Astrocyte (in vitro differentiated cells and primary cell): ENCODE measurements around the gene CCDC74A. TPM values are rescaled to one million over a fixed set of nuclear protein-coding genes. Genes with fewer than 3 reads are reported as not detected.
"Not testable (repeated sequence)": the region's sequence is repeated elsewhere in the genome, so short reads cannot be mapped to it uniquely, and the experiment has no call there.

Experiments
- DNase-seq: peaks from one replicate; pipeline ENCODE4 v3.0.0-alpha.2; 2010; ENCODE audit warnings: low read depth
- FAIRE-seq: peaks from 2 replicates; lab custom pipeline; 2011; peaks lifted over from hg19 to GRCh38; lab: Jason Lieb, UNC
- H2AFZ ChIP-seq: 2 replicates; pipeline ENCODE4 v1.6.0; 2012; ENCODE audit warnings: low read depth, low read length, inconsistent platforms
- H3K27ac ChIP-seq: 2 replicates; pipeline ENCODE4 v1.5.1; 2011; ENCODE audit warnings: low read depth, low read length, inconsistent platforms
- H3K27me3 ChIP-seq: 2 replicates; pipeline ENCODE4 v1.6.0; 2011; ENCODE audit warnings: low read length, inconsistent platforms; ENCODE audit not compliant: insufficient read depth
- H3K36me3 ChIP-seq: 2 replicates; pipeline ENCODE4 v1.5.1; 2011; ENCODE audit warnings: low read length, inconsistent platforms; ENCODE audit not compliant: insufficient read depth
- H3K4me1 ChIP-seq: 2 replicates; pipeline ENCODE4 v1.5.1; 2011; ENCODE audit warnings: low read length, inconsistent platforms; ENCODE audit not compliant: insufficient read depth
- H3K4me2 ChIP-seq: 2 replicates; pipeline ENCODE4 v1.6.0; 2012; ENCODE audit warnings: low read length, inconsistent platforms
- H3K4me3 ChIP-seq: 2 replicates; pipeline ENCODE4 v1.5.1; 2011; ENCODE audit warnings: low read depth, mild to moderate bottlenecking, low read length, inconsistent platforms; ENCODE audit not compliant: insufficient read depth
- H3K79me2 ChIP-seq: 2 replicates; pipeline ENCODE4 v1.6.0; 2012; ENCODE audit warnings: mild to moderate bottlenecking, low read length, inconsistent platforms; ENCODE audit not compliant: insufficient read depth
- H3K9ac ChIP-seq: 2 replicates; pipeline ENCODE4 v1.6.0; 2012; ENCODE audit warnings: mild to moderate bottlenecking, low read length, inconsistent platforms
- H3K9me3 ChIP-seq: 2 replicates; pipeline ENCODE4 v1.5.1; 2012; ENCODE audit warnings: low read depth, mild to moderate bottlenecking, low read length, inconsistent platforms; ENCODE audit not compliant: insufficient read depth
- H4K20me1 ChIP-seq: 2 replicates; pipeline ENCODE4 v1.6.0; 2012; ENCODE audit warnings: low read length, inconsistent platforms; ENCODE audit not compliant: insufficient read depth
- H3K27ac Mint-ChIP-seq: one replicate; pipeline ENCODE4 v1.8.0; 2021; ENCODE audit warnings: mild to moderate bottlenecking, mixed read lengths; ENCODE audit not compliant: unreplicated experiment
- H3K27me3 Mint-ChIP-seq: one replicate; pipeline ENCODE4 v1.8.0; 2021; ENCODE audit warnings: low read depth, mixed read lengths; ENCODE audit not compliant: unreplicated experiment
- H3K36me3 Mint-ChIP-seq: one replicate; pipeline ENCODE4 v1.8.0; 2021; ENCODE audit warnings: low read depth, mixed read lengths; ENCODE audit not compliant: unreplicated experiment
- H3K4me1 Mint-ChIP-seq: one replicate; pipeline ENCODE4 v1.8.0; 2021; ENCODE audit warnings: low read depth, mixed read lengths; ENCODE audit not compliant: unreplicated experiment
- H3K4me3 Mint-ChIP-seq: one replicate; pipeline ENCODE4 v1.8.0; 2021; ENCODE audit warnings: mild to moderate bottlenecking, moderate library complexity, mixed read lengths; ENCODE audit not compliant: unreplicated experiment
- H3K9me3 Mint-ChIP-seq: one replicate; pipeline ENCODE4 v1.8.0; 2021; ENCODE audit warnings: mild to moderate bottlenecking, mixed read lengths; ENCODE audit not compliant: unreplicated experiment
- CTCF ChIP-seq: IDR thresholded peaks from 2 replicates; pipeline ENCODE4 v1.5.1; 2011; ENCODE audit warnings: low read depth, mild to moderate bottlenecking, inconsistent platforms, low read length, moderate library complexity; ENCODE audit not compliant: insufficient read depth
- EZH2 ChIP-seq: IDR thresholded peaks from 2 replicates; pipeline ENCODE4 v1.6.1; 2012; ENCODE audit warnings: mild to moderate bottlenecking, low read length, inconsistent platforms; ENCODE audit not compliant: insufficient read depth
- total RNA-seq: library from RNA; stranded (reverse); gene quantifications from 2 replicates; pipeline ENCODE4 v1.2.1, GENCODE V29; 2021

Gene CCDC74A
- total RNA-seq, 1 donor from 2014 or later = 7.2 TPM

DNA sequence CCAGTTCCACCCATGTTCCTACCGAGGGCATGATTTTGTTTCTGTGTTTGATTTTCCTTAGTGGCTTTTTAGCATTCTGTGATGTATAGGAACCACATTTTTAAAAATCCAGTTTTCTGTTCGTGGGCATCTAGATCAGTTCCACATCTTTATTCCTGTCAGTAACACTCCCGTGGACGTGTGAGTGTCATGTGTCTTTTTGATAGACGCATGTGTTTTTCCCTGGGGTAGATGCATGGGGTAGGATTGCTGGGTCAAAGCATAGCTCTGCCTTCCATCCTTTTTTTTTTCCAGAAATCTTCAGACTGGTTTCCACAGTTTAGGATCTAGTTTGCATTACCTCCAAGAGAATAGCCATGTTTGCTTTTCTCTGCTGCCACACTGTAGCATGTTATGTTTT is 38.7 kb downstream of the CCDC74A start:
- no peaks in the 10 kb centered on the region for H3K79me2 ChIP-seq
- FAIRE-seq (no peak), DNase-seq (no peak)
- Mint-ChIP-seq H3K36me3 (no peaks in the 10 kb centered on the region), H3K4me3 (no peak overlapping the region), H3K4me1 (no peaks in the 10 kb centered on the region), H3K27me3 (peaks cover 4% of the 10 kb centered on the region), H3K9me3 (peaks cover 2% of the 10 kb centered on the region), H3K27ac (no peak overlapping the region)
- no peak for TF ChIP-seq CTCF
- H4K20me1 ChIP-seq = no peaks in the 10 kb centered on the region
- H3K4me2 ChIP-seq = no peak overlapping the region
- H3K9me3 ChIP-seq = no peaks in the 10 kb centered on the region
- H3K36me3 ChIP-seq = no peaks in the 10 kb centered on the region
- no peaks in the 10 kb centered on the region for H3K27me3 ChIP-seq
- H3K9ac ChIP-seq = no peak overlapping the region
- no peak overlapping the region for H3K4me3 ChIP-seq
- H3K27ac ChIP-seq = no peak overlapping the region
- H2AFZ ChIP-seq = no peak overlapping the region
- H3K4me1 ChIP-seq = no peaks in the 10 kb centered on the region

DNA sequence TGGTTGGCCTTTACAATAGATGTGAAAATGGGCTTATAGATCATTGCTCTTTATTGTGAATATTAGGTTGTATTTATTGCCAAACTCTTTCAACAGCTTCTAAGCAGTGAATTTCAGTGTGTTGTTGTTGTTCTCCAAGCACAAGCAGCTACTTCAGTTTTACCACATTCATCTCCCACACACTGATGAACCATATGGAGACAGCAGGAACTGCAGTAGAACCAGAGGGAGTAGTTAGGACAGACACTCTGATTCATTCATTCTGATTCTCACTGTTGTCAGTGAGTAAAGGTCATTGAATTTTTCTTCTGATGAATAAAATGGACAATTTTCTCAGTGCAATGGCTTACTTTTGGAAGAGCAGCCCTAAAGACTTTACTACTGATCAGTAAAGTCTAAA is 40.2 kb downstream of the CCDC74A start:
- Mint-ChIP-seq H3K27me3 (peaks cover 4% of the 10 kb centered on the region), H3K36me3 (no peaks in the 10 kb centered on the region), H3K9me3 (no peaks in the 10 kb centered on the region), H3K4me3 (no peak overlapping the region), H3K27ac (no peak overlapping the region), H3K4me1 (no peaks in the 10 kb centered on the region)
- Histone ChIP-seq H3K9ac (no peak overlapping the region), H4K20me1 (no peaks in the 10 kb centered on the region), H3K4me1 (no peaks in the 10 kb centered on the region), H3K27ac (no peak overlapping the region), H3K27me3 (no peaks in the 10 kb centered on the region), H3K9me3 (no peaks in the 10 kb centered on the region), H3K79me2 (no peaks in the 10 kb centered on the region), H3K4me2 (no peak overlapping the region), H3K4me3 (no peak overlapping the region), H3K36me3 (no peaks in the 10 kb centered on the region), H2AFZ (no peak overlapping the region)
- DNase-seq (no peak), FAIRE-seq (no peak)
- no peak for TF ChIP-seq EZH2
- no peak for TF ChIP-seq CTCF

DNA sequence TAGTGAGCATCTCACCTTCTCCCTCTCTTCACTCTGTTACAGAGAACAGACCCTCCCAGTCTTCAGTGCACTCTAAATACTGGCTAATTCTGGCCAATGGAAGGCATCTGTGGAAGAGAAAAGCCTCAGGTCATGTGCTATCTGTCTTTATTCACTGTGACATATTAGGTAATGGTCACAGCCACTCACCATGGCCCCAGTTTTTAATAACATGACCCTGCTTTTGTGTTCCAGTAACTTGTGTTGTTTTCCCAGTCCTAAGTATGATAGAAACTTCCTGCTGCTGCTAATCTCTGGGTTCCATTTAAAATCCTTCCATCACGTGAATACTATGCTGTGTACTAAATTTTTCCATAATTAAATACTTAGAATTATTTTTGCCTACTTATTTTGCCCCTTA is 40.7 kb downstream of the CCDC74A start:
- H4K20me1 ChIP-seq, H3K4me1 Mint-ChIP-seq, H3K9ac ChIP-seq, H3K4me1 ChIP-seq, H3K27me3 Mint-ChIP-seq, H3K27me3 ChIP-seq, H3K36me3 ChIP-seq, H2AFZ ChIP-seq, H3K9me3 ChIP-seq, FAIRE-seq, H3K4me2 ChIP-seq, H3K27ac ChIP-seq, H3K27ac Mint-ChIP-seq, H3K36me3 Mint-ChIP-seq, H3K4me3 Mint-ChIP-seq, H3K4me3 ChIP-seq, H3K9me3 Mint-ChIP-seq, DNase-seq, H3K79me2 ChIP-seq: not testable (repeated sequence)
